Liver (tissue), 3 donors: ENCODE results near the gene GDF9.
"Not testable (repeated sequence)": the region's sequence is repeated elsewhere in the genome, so short reads cannot be mapped to it uniquely, and the experiment has no call there.

Experiments
- EGR1 ChIP-seq, 2 donors: IDR thresholded peaks; 2 replicates each; pipeline ENCODE4 v1.6.1; 2016 to 2018; ENCODE audit warnings: antibody characterized with exemption in 2 of 2, low read depth in 2 of 2
- FOXA1 ChIP-seq: IDR thresholded peaks from 2 replicates; pipeline ENCODE4 v1.6.1; 2016; ENCODE audit warnings: antibody characterized with exemption
- FOXA2 ChIP-seq: IDR thresholded peaks from 2 replicates; pipeline ENCODE4 v1.6.1; 2016; ENCODE audit warnings: antibody characterized with exemption
- GABPA ChIP-seq, 2 donors: IDR thresholded peaks in 1 of 2; conservative IDR thresholded peaks in 1 of 2; 2 replicates each; pipeline ENCODE4 v1.6.1; 2016; ENCODE audit warnings: antibody characterized with exemption in 2 of 2, mild to moderate bottlenecking in 1 of 2, moderate library complexity in 1 of 2
- JUND ChIP-seq, 2 donors: IDR thresholded peaks; 2 replicates each; pipeline ENCODE4 v1.6.1; 2016; ENCODE audit warnings: antibody characterized with exemption in 2 of 2
- RAD21 ChIP-seq, 2 donors: IDR thresholded peaks; 2 replicates each; pipeline ENCODE4 v1.6.1; 2016; ENCODE audit warnings: antibody characterized with exemption in 2 of 2, mild to moderate bottlenecking in 2 of 2
- SP1 ChIP-seq: IDR thresholded peaks from 2 replicates; pipeline ENCODE4 v1.6.1; 2018; ENCODE audit warnings: antibody characterized with exemption, mild to moderate bottlenecking
- TAF1 ChIP-seq: conservative IDR thresholded peaks from 2 replicates; pipeline ENCODE4 v1.6.1; 2016; ENCODE audit warnings: antibody characterized with exemption, mild to moderate bottlenecking
- YY1 ChIP-seq: IDR thresholded peaks from 2 replicates; pipeline ENCODE4 v1.6.1; 2016; ENCODE audit warnings: antibody characterized with exemption, mild to moderate bottlenecking
- TF ChIP-seq, protein P1 (sequence below): fragments of 150-350 bp; IDR thresholded peaks from 2 replicates; pipeline ENCODE4 v1.5.1; 2017; ENCODE audit warnings: improper control_type of control experiment, low read depth, low read length; ENCODE audit not compliant: missing input control
- TF ChIP-seq, protein P2 (sequence below): IDR thresholded peaks from 2 replicates; pipeline ENCODE4 v1.6.1; 2016; ENCODE audit warnings: antibody characterized with exemption
- TF ChIP-seq, protein P3 (sequence below): IDR thresholded peaks from 2 replicates; pipeline ENCODE4 v1.6.1; 2016; ENCODE audit warnings: antibody characterized with exemption, mild to moderate bottlenecking
- TF ChIP-seq, protein P4 (sequence below): IDR thresholded peaks from 2 replicates; pipeline ENCODE4 v1.6.1; 2016; ENCODE audit warnings: antibody characterized with exemption
- TF ChIP-seq, protein P5 (sequence below): IDR thresholded peaks from 2 replicates; pipeline ENCODE4 v1.6.1; 2016; ENCODE audit warnings: antibody characterized with exemption
- donor health status: healthy.
- donor health status: healthy.

DNA sequence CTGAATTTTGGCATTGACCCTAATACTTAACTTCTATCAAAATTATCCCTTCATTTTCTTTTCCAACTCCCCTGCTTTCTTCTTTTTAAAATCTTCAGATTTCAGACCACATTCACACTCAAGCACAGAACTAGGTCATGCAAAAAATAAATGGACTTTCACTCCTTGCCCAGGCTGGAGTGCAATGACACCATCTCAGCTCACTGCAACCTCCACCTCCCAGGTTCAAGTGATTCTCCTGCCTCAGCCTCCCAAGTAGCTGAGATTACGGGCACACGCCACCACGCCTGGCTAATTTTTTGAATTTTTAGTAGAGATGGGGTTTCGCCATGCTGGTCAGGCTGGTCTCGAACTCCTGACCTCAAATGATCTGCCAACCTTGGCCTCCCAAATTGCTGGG lies 11.3 kb downstream of the GDF9 start:
- TF ChIP-seq, protein P1, sequence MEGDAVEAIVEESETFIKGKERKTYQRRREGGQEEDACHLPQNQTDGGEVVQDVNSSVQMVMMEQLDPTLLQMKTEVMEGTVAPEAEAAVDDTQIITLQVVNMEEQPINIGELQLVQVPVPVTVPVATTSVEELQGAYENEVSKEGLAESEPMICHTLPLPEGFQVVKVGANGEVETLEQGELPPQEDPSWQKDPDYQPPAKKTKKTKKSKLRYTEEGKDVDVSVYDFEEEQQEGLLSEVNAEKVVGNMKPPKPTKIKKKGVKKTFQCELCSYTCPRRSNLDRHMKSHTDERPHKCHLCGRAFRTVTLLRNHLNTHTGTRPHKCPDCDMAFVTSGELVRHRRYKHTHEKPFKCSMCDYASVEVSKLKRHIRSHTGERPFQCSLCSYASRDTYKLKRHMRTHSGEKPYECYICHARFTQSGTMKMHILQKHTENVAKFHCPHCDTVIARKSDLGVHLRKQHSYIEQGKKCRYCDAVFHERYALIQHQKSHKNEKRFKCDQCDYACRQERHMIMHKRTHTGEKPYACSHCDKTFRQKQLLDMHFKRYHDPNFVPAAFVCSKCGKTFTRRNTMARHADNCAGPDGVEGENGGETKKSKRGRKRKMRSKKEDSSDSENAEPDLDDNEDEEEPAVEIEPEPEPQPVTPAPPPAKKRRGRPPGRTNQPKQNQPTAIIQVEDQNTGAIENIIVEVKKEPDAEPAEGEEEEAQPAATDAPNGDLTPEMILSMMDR: not testable (repeated sequence)
- TF ChIP-seq, protein P2, sequence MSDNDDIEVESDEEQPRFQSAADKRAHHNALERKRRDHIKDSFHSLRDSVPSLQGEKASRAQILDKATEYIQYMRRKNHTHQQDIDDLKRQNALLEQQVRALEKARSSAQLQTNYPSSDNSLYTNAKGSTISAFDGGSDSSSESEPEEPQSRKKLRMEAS: not testable (repeated sequence)
- TF ChIP-seq JUND (IDR thresholded peaks at IDR 0.05); RAD21 (IDR thresholded peaks at IDR 0.05); GABPA (IDR thresholded peaks at IDR 0.05 in 1 of 2, conservative IDR thresholded peaks at IDR 0.05 in 1 of 2); FOXA1; TAF1; YY1; EGR1 (IDR thresholded peaks at IDR 0.05; ENCODE audit: low read depth in 2 of 2); FOXA2: not testable (repeated sequence)
- TF ChIP-seq, protein P3, sequence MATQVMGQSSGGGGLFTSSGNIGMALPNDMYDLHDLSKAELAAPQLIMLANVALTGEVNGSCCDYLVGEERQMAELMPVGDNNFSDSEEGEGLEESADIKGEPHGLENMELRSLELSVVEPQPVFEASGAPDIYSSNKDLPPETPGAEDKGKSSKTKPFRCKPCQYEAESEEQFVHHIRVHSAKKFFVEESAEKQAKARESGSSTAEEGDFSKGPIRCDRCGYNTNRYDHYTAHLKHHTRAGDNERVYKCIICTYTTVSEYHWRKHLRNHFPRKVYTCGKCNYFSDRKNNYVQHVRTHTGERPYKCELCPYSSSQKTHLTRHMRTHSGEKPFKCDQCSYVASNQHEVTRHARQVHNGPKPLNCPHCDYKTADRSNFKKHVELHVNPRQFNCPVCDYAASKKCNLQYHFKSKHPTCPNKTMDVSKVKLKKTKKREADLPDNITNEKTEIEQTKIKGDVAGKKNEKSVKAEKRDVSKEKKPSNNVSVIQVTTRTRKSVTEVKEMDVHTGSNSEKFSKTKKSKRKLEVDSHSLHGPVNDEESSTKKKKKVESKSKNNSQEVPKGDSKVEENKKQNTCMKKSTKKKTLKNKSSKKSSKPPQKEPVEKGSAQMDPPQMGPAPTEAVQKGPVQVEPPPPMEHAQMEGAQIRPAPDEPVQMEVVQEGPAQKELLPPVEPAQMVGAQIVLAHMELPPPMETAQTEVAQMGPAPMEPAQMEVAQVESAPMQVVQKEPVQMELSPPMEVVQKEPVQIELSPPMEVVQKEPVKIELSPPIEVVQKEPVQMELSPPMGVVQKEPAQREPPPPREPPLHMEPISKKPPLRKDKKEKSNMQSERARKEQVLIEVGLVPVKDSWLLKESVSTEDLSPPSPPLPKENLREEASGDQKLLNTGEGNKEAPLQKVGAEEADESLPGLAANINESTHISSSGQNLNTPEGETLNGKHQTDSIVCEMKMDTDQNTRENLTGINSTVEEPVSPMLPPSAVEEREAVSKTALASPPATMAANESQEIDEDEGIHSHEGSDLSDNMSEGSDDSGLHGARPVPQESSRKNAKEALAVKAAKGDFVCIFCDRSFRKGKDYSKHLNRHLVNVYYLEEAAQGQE: not testable (repeated sequence)
- TF ChIP-seq, protein P4, sequence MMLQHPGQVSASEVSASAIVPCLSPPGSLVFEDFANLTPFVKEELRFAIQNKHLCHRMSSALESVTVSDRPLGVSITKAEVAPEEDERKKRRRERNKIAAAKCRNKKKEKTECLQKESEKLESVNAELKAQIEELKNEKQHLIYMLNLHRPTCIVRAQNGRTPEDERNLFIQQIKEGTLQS: not testable (repeated sequence)
- TF ChIP-seq, protein P5, sequence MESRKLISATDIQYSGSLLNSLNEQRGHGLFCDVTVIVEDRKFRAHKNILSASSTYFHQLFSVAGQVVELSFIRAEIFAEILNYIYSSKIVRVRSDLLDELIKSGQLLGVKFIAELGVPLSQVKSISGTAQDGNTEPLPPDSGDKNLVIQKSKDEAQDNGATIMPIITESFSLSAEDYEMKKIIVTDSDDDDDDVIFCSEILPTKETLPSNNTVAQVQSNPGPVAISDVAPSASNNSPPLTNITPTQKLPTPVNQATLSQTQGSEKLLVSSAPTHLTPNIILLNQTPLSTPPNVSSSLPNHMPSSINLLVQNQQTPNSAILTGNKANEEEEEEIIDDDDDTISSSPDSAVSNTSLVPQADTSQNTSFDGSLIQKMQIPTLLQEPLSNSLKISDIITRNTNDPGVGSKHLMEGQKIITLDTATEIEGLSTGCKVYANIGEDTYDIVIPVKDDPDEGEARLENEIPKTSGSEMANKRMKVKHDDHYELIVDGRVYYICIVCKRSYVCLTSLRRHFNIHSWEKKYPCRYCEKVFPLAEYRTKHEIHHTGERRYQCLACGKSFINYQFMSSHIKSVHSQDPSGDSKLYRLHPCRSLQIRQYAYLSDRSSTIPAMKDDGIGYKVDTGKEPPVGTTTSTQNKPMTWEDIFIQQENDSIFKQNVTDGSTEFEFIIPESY: not testable (repeated sequence)
- TF ChIP-seq SP1: peak; percentile 14
